Hepatocyte (in vitro differentiated cells): ENCODE results near the gene CSRP1. TPM values are rescaled to one million over a fixed set of nuclear protein-coding genes. Genes with fewer than 3 reads are reported as not detected.
"Not testable (repeated sequence)": the region's sequence is repeated elsewhere in the genome, so short reads cannot be mapped to it uniquely, and the experiment has no call there.

Experiments
- DNase-seq: peaks from one replicate; pipeline ENCODE4 v3.0.0-alpha.2; 2016; ENCODE audit warnings: low spot score
- H2AFZ ChIP-seq: fragments of 200-600 bp; sonication (generic); 2 replicates; pipeline ENCODE4 v1.6.0; 2016; ENCODE audit warnings: antibody characterized with exemption, mild to moderate bottlenecking
- H3K27ac ChIP-seq: fragments of 200-600 bp; sonication (generic); 2 replicates; pipeline ENCODE4 v1.5.1; 2016; ENCODE audit warnings: mild to moderate bottlenecking
- H3K27me3 ChIP-seq: fragments of 200-600 bp; sonication (generic); 2 replicates; pipeline ENCODE4 v1.6.1; 2016
- H3K36me3 ChIP-seq: fragments of 200-600 bp; sonication (generic); replicated peaks from 2 replicates; pipeline ENCODE4 v1.5.1; 2016; ENCODE audit warnings: low read depth; ENCODE audit not compliant: insufficient read depth
- H3K4me1 ChIP-seq: fragments of 200-600 bp; sonication (generic); 2 replicates; pipeline ENCODE4 v1.5.1; 2016; ENCODE audit warnings: mild to moderate bottlenecking, moderate library complexity; ENCODE audit not compliant: insufficient read depth
- H3K4me2 ChIP-seq: fragments of 200-600 bp; sonication (generic); 2 replicates; pipeline ENCODE4 v1.6.0; 2016
- H3K4me3 ChIP-seq: fragments of 200-600 bp; sonication (generic); 2 replicates; pipeline ENCODE4 v1.5.1; 2016; ENCODE audit warnings: mild to moderate bottlenecking
- H3K79me2 ChIP-seq: fragments of 200-600 bp; sonication (generic); 2 replicates; pipeline ENCODE4 v1.6.0; 2017; ENCODE audit warnings: mild to moderate bottlenecking
- H3K9me2 ChIP-seq: fragments of 200-600 bp; sonication (generic); replicated peaks from 2 replicates; pipeline ENCODE4 v1.6.0; 2017; ENCODE audit warnings: mild to moderate bottlenecking; ENCODE audit not compliant: insufficient read depth
- H3K9me3 ChIP-seq: fragments of 200-600 bp; sonication (generic); 2 replicates; pipeline ENCODE4 v1.5.1; 2016; ENCODE audit warnings: low read depth, mild to moderate bottlenecking
- H4K20me1 ChIP-seq: fragments of 200-600 bp; sonication (generic); 2 replicates; pipeline ENCODE4 v1.6.0; 2016; ENCODE audit warnings: mild to moderate bottlenecking; ENCODE audit not compliant: insufficient read depth, poor library complexity, severe bottlenecking
- EZH2 ChIP-seq: fragments of 200-600 bp; sonication (generic); IDR thresholded peaks from 2 replicates; pipeline ENCODE4 v1.6.1; 2016; ENCODE audit warnings: antibody characterized with exemption, mild to moderate bottlenecking, borderline replicate concordance
- EZH2phosphoT487 ChIP-seq: fragments of 200-600 bp; sonication (generic); IDR thresholded peaks from one replicate; pipeline ENCODE4 v1.6.1; 2018; ENCODE audit warnings: antibody characterized with exemption, mild to moderate bottlenecking, low read depth, moderate library complexity; ENCODE audit not compliant: unreplicated experiment, severe bottlenecking
- WGBS: methylation state at CpG from one replicate; pipeline ENCODE4 v1.1.6; 2016; ENCODE audit warnings: low lambda C conversion rate; ENCODE audit errors: missing lambda C conversion rate; 5-methylcytosine and 5-hydroxymethylcytosine counted together
- polyA plus RNA-seq: library from polyadenylated mRNA; unstranded; fragments of >200 nt; fragmentation: Nextera tagmentation; extraction: Ambion mirVana; gene quantifications from 2 replicates; pipeline ENCODE4 v1.2.1, GENCODE V29; 2016
- total RNA-seq: library from RNA; depleted of rRNA; stranded (reverse); fragments of >200 nt; gene quantifications from 2 replicates; pipeline ENCODE4 v1.2.3, GENCODE V29; 2014
- TF ChIP-seq, protein P1 (sequence below): fragments of 200-600 bp; sonication (generic); IDR thresholded peaks from 2 replicates; pipeline ENCODE4 v1.5.1; 2016; ENCODE audit warnings: antibody characterized with exemption, mild to moderate bottlenecking; ENCODE audit not compliant: poor library complexity

CSRP1 gene
- total and polyA plus RNA-seq, 2 experiments from 2014 or later: 50.9 to 76.0 TPM

DNA sequence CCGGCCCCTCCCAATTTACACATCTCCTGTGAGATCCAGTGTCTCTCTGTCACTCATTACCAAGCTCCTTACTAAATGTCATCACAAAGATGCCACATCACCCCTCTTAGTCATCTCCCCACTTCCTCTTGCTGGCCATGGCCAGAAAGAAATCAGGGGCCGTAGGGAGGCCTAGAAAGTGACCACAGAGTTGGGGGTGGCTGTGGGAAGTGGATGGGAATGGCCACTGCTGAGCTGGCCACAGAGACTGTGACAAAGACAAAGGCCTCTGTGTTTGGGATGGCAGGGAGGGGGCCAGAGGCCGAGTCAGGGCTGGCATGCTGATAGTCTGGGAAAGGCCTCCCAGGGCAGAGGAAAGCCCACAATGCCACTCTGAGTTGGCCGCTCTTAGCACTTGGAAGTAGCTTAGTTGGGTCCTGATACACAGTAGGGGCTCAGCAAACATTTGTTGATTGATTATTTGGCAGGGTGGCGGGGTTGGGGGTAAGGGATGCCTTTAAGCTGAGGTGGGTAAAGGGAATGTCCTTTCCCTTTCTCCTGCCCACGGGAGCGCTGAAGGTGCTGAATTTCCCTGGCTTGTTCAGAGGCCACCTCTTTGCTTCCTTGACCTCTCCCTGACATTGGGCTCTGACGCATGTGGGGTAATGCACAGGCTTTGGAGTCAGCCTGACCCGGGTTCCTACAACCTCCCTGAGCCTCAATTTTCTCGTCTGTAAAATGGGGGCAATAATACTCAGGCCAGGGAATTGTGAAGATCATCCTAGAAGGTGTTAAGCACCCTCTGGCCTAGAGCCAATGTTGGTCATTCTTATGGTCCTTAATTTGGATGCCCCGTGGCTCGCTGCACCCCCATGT, 45.2 kb upstream of the CSRP1 start:
- Histone ChIP-seq H3K36me3 (no peaks in the 10 kb centered on the region), H3K27ac (no peak overlapping the region), H2AFZ (no peak overlapping the region), H3K4me3 (no peak overlapping the region), H3K27me3 (no peaks in the 10 kb centered on the region), H3K79me2 (peaks cover 5% of the 10 kb centered on the region), H4K20me1 (no peaks in the 10 kb centered on the region), H3K4me1 (no peaks in the 10 kb centered on the region), H3K9me3 (no peaks in the 10 kb centered on the region), H3K4me2 (no peak overlapping the region), H3K9me2 (no peaks in the 10 kb centered on the region)
- no peak for TF ChIP-seq EZH2phosphoT487
- TF ChIP-seq, protein P1, sequence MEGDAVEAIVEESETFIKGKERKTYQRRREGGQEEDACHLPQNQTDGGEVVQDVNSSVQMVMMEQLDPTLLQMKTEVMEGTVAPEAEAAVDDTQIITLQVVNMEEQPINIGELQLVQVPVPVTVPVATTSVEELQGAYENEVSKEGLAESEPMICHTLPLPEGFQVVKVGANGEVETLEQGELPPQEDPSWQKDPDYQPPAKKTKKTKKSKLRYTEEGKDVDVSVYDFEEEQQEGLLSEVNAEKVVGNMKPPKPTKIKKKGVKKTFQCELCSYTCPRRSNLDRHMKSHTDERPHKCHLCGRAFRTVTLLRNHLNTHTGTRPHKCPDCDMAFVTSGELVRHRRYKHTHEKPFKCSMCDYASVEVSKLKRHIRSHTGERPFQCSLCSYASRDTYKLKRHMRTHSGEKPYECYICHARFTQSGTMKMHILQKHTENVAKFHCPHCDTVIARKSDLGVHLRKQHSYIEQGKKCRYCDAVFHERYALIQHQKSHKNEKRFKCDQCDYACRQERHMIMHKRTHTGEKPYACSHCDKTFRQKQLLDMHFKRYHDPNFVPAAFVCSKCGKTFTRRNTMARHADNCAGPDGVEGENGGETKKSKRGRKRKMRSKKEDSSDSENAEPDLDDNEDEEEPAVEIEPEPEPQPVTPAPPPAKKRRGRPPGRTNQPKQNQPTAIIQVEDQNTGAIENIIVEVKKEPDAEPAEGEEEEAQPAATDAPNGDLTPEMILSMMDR: no peak
- TF ChIP-seq EZH2: no peak
- WGBS: 88% methylated on average over 12 of the region's 12 CpGs
- no peak for DNase-seq

DNA sequence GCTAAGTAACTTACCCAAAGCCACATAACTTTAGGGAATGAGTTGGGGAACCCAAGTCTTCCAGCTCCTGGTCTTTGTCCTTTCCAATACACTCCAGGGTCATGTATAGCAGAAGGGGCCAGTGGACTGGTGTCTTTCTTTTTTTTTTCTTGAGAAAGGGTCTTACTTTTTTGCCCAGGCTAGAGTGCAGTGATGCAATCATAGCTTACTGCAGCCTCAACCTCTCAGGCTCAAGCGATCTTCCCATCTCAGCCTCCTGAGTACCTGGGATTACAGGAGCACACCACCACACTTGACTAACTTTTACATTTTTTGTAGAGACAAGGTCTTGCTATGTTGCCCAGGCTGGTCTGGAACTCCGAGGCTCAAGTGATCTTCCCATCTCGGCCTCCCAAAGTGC, 44.2 kb upstream of the CSRP1 start:
- 87% methylated on average over 3 of the region's 3 CpGs for WGBS
- Histone ChIP-seq H3K9me2 (no peaks in the 10 kb centered on the region), H3K4me2 (no peak overlapping the region), H3K4me3 (no peak overlapping the region), H3K27me3 (no peaks in the 10 kb centered on the region), H4K20me1 (no peaks in the 10 kb centered on the region), H3K79me2 (peaks cover 7% of the 10 kb centered on the region), H3K36me3 (no peaks in the 10 kb centered on the region), H2AFZ (no peak overlapping the region), H3K9me3 (no peaks in the 10 kb centered on the region), H3K27ac (no peak overlapping the region), H3K4me1 (no peaks in the 10 kb centered on the region)
- no peak for TF ChIP-seq EZH2
- TF ChIP-seq, protein P1: no peak
- no peak for DNase-seq

DNA sequence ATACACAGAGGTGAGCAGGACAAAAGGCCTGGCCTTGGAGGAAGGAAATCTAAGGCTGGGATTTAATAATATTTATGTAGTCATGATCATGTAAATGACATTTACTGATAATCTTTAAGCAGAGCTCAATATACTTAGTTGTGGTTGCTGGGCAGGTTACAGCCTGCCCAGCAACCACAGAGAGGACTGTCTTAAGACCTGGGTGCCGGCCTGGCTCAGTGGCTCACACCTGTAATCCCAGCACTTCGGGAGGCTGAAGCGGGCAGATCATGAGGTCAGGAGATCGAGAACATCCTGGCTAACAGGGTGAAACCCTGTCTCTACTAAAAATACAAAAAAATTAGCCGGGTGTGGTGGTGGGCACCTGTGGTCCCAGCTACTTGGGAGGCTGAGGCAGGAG, 42.6 kb upstream of the CSRP1 start:
- H3K27ac ChIP-seq, H3K4me3 ChIP-seq, H3K4me1 ChIP-seq, H2AFZ ChIP-seq, H3K9me3 ChIP-seq, H3K79me2 ChIP-seq, H3K9me2 ChIP-seq, H3K27me3 ChIP-seq, H3K36me3 ChIP-seq, H3K4me2 ChIP-seq, DNase-seq, H4K20me1 ChIP-seq: not testable (repeated sequence)
- 98% methylated on average over 5 of the region's 5 CpGs for WGBS

DNA sequence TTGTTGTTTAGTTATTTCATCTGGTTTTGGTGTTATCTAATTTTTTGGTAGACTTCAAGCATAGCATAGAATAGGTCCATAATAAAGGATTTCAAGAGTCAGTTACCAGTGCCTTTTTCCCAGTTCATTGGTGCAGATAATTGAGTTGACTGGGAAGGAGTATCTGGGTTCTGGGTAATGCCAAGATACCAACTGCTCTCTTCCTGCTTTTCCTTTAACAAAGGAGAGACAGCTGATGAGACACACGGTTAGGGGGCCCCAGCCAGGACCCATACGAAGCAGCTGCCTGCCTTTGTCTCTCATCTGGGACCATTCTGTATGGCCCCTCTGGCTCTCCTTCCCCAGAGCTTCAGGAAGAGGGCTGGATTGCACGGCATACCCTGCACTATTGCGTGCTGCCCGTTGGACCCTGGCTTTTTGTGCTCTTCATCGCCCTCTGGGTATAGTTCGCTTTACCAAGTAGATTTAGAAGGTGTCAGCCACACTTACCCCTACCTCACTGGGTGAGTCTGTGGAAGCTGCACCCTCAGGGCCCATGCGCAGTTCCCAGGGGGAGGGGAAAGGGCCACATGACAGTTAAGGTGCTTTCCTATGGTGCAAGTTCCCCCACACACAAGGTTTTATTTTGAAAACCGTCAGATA, 39.0 kb upstream of the CSRP1 start:
- H2AFZ ChIP-seq: no peak overlapping the region
- no peak overlapping the region for H3K4me2 ChIP-seq
- 42% methylated on average over 9 of the region's 9 CpGs for WGBS

More for the DNA sequence above, 39.0 kb upstream of the CSRP1 start:
- no peaks in the 10 kb centered on the region for H3K4me1 ChIP-seq
- H3K9me3 ChIP-seq: no peaks in the 10 kb centered on the region
- no peaks in the 10 kb centered on the region for H4K20me1 ChIP-seq
- H3K27ac ChIP-seq: no peak overlapping the region
- H3K36me3 ChIP-seq: no peaks in the 10 kb centered on the region
- peaks cover 6% of the 10 kb centered on the region for H3K27me3 ChIP-seq
- H3K9me2 ChIP-seq: no peaks in the 10 kb centered on the region
- peaks cover 12% of the 10 kb centered on the region for H3K79me2 ChIP-seq
- no peak for TF ChIP-seq EZH2
- no peak for TF ChIP-seq EZH2phosphoT487
- TF ChIP-seq, protein P1: no peak
- H3K4me3 ChIP-seq: no peak overlapping the region
- no peak for DNase-seq
